Endothelial cell of umbilical vein (primary cell): ENCODE results near the gene PGBD5. TPM values are rescaled to one million over a fixed set of nuclear protein-coding genes. Genes with fewer than 3 reads are reported as not detected.
"Not testable (repeated sequence)": the region's sequence is repeated elsewhere in the genome, so short reads cannot be mapped to it uniquely, and the experiment has no call there.

Experiments used
- BruUV-seq: library from RNA; stranded (reverse); fragments of 400-500 nt; replicated peaks from 2 replicates; lab custom pipeline; 2021; lab: Mats Ljungman, UMichigan
- CTCF ChIA-PET: fragments of 300-600, 350-600 bp; sonication (Branson Sonifier 250); formaldehyde crosslinking; loops from one replicate; lab custom pipeline; 2021; ENCODE audit warnings: antibody characterized with exemption, inconsistent platforms; lab: Charles Lee
- POLR2A ChIA-PET: fragments of 300-600, 350-600 bp; sonication (Branson Sonifier 250); formaldehyde crosslinking; loops from one replicate; lab custom pipeline; 2021; ENCODE audit warnings: antibody characterized with exemption, inconsistent platforms; lab: Charles Lee
- DNase-seq: peaks from one replicate; pipeline ENCODE4 v3.0.0-alpha.2; 2011; ENCODE audit warnings: low read depth, low spot score
- FAIRE-seq: peaks from 2 replicates; lab custom pipeline; 2011; peaks lifted over from hg19 to GRCh38; lab: Jason Lieb, UNC
- H2AFZ ChIP-seq: 2 replicates; pipeline ENCODE4 v1.6.0; 2012; ENCODE audit warnings: low read depth, low read length, control low read depth, inconsistent platforms
- H3K27ac ChIP-seq: 2 replicates; pipeline ENCODE4 v1.5.1; 2011; ENCODE audit warnings: low read depth, mild to moderate bottlenecking, control low read depth, low read length, moderate library complexity; ENCODE audit not compliant: insufficient read depth
- H3K27me3 ChIP-seq, 2 experiments: 2 replicates each; pipeline versions ENCODE4 v1.6.0 to v1.6.1; 2011; ENCODE audit warnings: low read length in 2 of 2, mixed read lengths in 1 of 2; ENCODE audit not compliant: control insufficient read depth in 2 of 2, insufficient read depth in 2 of 2
- H3K36me3 ChIP-seq, 2 experiments: 2 replicates in 1 of 2; 3 replicates in 1 of 2; pipeline ENCODE4 v1.5.1; 2011; ENCODE audit warnings: low read length in 2 of 2, mild to moderate bottlenecking in 1 of 2, moderate library complexity in 1 of 2; ENCODE audit not compliant: control insufficient read depth in 2 of 2, insufficient read depth in 2 of 2; ENCODE audit errors: extremely low read depth in 1 of 2
- H3K4me1 ChIP-seq: 3 replicates; pipeline ENCODE4 v1.5.1; 2011; ENCODE audit warnings: mild to moderate bottlenecking, low read length; ENCODE audit not compliant: control insufficient read depth, insufficient read depth; ENCODE audit errors: extremely low read depth
- H3K4me2 ChIP-seq: 2 replicates; pipeline ENCODE4 v1.6.1; 2011; ENCODE audit warnings: low read length, control low read depth, mixed read lengths; ENCODE audit not compliant: insufficient read depth
- H3K4me3 ChIP-seq, 3 experiments: fragments of 200-600 bp in 1 of 3; sonication (generic), shearing (Covaris generic) in 1 of 3; replicated peaks in 1 of 3; 2 replicates each; pipeline ENCODE4 v1.5.1; 2011 to 2016; ENCODE audit warnings: control low read depth in 3 of 3, low read length in 3 of 3, mild to moderate bottlenecking in 2 of 3, inconsistent platforms in 1 of 3, low read depth in 1 of 3, moderate library complexity in 1 of 3; ENCODE audit not compliant: insufficient read depth in 1 of 3
- H3K79me2 ChIP-seq: 2 replicates; pipeline ENCODE4 v1.6.0; 2012; ENCODE audit warnings: low read length, inconsistent platforms; ENCODE audit not compliant: control insufficient read depth, insufficient read depth
- H3K9ac ChIP-seq: replicated peaks from 2 replicates; pipeline ENCODE3; 2011; ENCODE audit warnings: low read length, control low read depth; ENCODE audit not compliant: insufficient read depth; ENCODE audit errors: extremely low read depth
- H3K9me1 ChIP-seq: replicated peaks from 3 replicates; pipeline ENCODE4 v1.6.0; 2011; ENCODE audit warnings: mild to moderate bottlenecking, low read length; ENCODE audit not compliant: control insufficient read depth, insufficient read depth; ENCODE audit errors: extremely low read depth
- H3K9me3 ChIP-seq: replicated peaks from 2 replicates; pipeline ENCODE4 v1.5.1; 2012; ENCODE audit warnings: low read length, inconsistent platforms; ENCODE audit not compliant: control insufficient read depth, insufficient read depth
- H4K20me1 ChIP-seq: replicated peaks from 2 replicates; pipeline ENCODE3; 2011; ENCODE audit warnings: mild to moderate bottlenecking, low read length; ENCODE audit not compliant: control insufficient read depth, insufficient read depth; ENCODE audit errors: extremely low read depth
- CTCF ChIP-seq, 2 donors: IDR thresholded peaks; 1 replicate in 1 of 2; 2 replicates in 1 of 2; pipeline ENCODE4 v1.5.1; 2011; ENCODE audit warnings: low read length in 2 of 2, mild to moderate bottlenecking in 2 of 2, moderate library complexity in 2 of 2, control low read depth in 1 of 2, inconsistent platforms in 1 of 2, low read depth in 1 of 2; ENCODE audit not compliant: insufficient read depth in 1 of 2; ENCODE audit errors: extremely low read depth in 1 of 2
- EZH2 ChIP-seq: IDR thresholded peaks from 2 replicates; pipeline ENCODE4 v1.6.1; 2012; ENCODE audit warnings: borderline replicate concordance, low read depth, mild to moderate bottlenecking, moderate library complexity, low read length, inconsistent platforms; ENCODE audit not compliant: severe bottlenecking
- FOS ChIP-seq: IDR thresholded peaks from 2 replicates; pipeline ENCODE4 v1.6.1; 2011; ENCODE audit warnings: mild to moderate bottlenecking, low read length, moderate library complexity, borderline replicate concordance; ENCODE audit not compliant: insufficient read depth
- GATA2 ChIP-seq: IDR thresholded peaks from 2 replicates; pipeline ENCODE4 v1.7.0; 2011; ENCODE audit warnings: low read depth, mild to moderate bottlenecking, moderate library complexity, mixed read lengths, low read length; ENCODE audit not compliant: insufficient read length, insufficient read depth
- JUN ChIP-seq: IDR thresholded peaks from 2 replicates; pipeline ENCODE4 v1.6.1; 2011; ENCODE audit warnings: borderline replicate concordance, low read depth; ENCODE audit not compliant: insufficient read length, insufficient read depth
- MYC ChIP-seq: IDR thresholded peaks from one replicate; pipeline ENCODE4 v1.6.1; 2011; ENCODE audit warnings: mild to moderate bottlenecking, low read depth, low read length
- POLR2A ChIP-seq: IDR thresholded peaks from 2 replicates; pipeline ENCODE4 v1.6.1; 2012; ENCODE audit warnings: low read depth, mild to moderate bottlenecking, control low read depth, low read length
- POLR2AphosphoS5 ChIP-seq: IDR thresholded peaks from 2 replicates; pipeline ENCODE4 v1.6.1; 2012; ENCODE audit warnings: low read depth, mild to moderate bottlenecking, control low read depth, low read length, moderate library complexity; ENCODE audit not compliant: insufficient read depth
- dilution Hi-C: fragments of 300-500 bp; cut with MboI; formaldehyde crosslinking; loops from one replicate; pipeline ENCODE4 v1.15.0; 2019; ENCODE audit warnings: low sequenced_read_pairs; ENCODE audit not compliant: extremely low pct_ligation_motif_present
- intact Hi-C: fragments of 100-400 bp; cut with micrococcal nuclease; formaldehyde crosslinking; loops from one replicate; pipeline ENCODE4 v1.10.0; 2022
- polyA plus RNA-seq, 4 experiments: library from polyadenylated mRNA; depleted of rRNA in 3 of 4; stranded (reverse) in 3 of 4; unstranded in 1 of 4; fragments of >200 nt; gene quantifications; 2 replicates each; pipeline versions ENCODE4 v1.2.1 to v1.2.3, GENCODE V29; 2011 to 2012; ENCODE audit warnings: missing spikeins in 1 of 4
- total RNA-seq: library from RNA; stranded (reverse); gene quantifications from 2 replicates; pipeline ENCODE4 v1.2.3, GENCODE V29; 2021
- TF ChIP-seq, protein P1 (sequence below): IDR thresholded peaks from 2 replicates; pipeline ENCODE4 v1.6.1; 2011; ENCODE audit not compliant: insufficient read depth, insufficient read length

Gene PGBD5
- total and polyA plus RNA-seq, 2 donors (not counting 3 experiments of a cell fraction or from before 2014, with no cell fraction given): 0.03 TPM; not detected in 1

- TF ChIP-seq JUN (no peak), EZH2 (no peak), POLR2AphosphoS5 (no peak), GATA2 (no peak), POLR2A (no peak), MYC (no peak), FOS (no peak), CTCF (IDR thresholded peaks at IDR 0.05; ENCODE audit: extremely low read depth in 1 of 2, insufficient read depth in 1 of 2, low read depth in 1 of 2, low read length in 2 of 2) (no peak)
- TF ChIP-seq, protein P1, sequence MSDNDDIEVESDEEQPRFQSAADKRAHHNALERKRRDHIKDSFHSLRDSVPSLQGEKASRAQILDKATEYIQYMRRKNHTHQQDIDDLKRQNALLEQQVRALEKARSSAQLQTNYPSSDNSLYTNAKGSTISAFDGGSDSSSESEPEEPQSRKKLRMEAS: no peak
- H3K79me2 ChIP-seq: no peaks in the 10 kb centered on the region
- no peak overlapping the region for H3K4me3 ChIP-seq
- BruUV-seq: no TSS peak
- H3K27ac ChIP-seq: no peak overlapping the region
- no peak overlapping the region for H3K9ac ChIP-seq
- POLR2A ChIA-PET: no interaction called here
- H3K9me1 ChIP-seq: no peaks in the 10 kb centered on the region
- no peaks in the 10 kb centered on the region for H3K4me1 ChIP-seq
- no peaks in the 10 kb centered on the region for H3K36me3 ChIP-seq
- no peaks in the 10 kb centered on the region for H3K27me3 ChIP-seq
- CTCF ChIA-PET: no interaction called here
- H3K9me3 ChIP-seq: no peaks in the 10 kb centered on the region
- dilution Hi-C loops: no loop called here
- H2AFZ ChIP-seq: no peak overlapping the region
- no peak overlapping the region for H3K4me2 ChIP-seq
- H4K20me1 ChIP-seq: no peaks in the 10 kb centered on the region
- DNase-seq (no peak), FAIRE-seq (no peak)
- intact Hi-C loops: no loop called here
Observed at GRCh38 chr1:230407351-230407750, 18.8 kb downstream of the PGBD5 start.

DNA sequence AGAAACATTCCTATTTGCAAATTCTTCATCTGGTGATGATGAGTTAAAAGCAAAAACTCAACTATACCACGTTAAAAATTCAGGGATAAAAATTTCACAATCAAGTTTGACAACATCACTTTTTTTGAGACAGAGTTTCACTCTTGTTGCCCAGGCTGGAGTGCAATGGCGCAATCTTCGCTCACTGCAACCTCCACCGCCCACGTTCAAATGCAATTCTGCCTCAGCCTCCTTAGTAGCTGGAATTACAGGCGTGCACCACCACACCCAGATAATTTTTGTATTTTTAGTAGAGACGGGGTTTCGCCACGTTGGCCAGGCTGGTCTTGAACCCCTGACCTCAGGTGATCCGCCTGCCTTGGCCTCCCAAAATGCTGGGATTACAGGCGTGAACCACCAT is 19.4 kb downstream of the PGBD5 start:
- H3K4me2 ChIP-seq, H3K9me1 ChIP-seq, H3K9ac ChIP-seq, intact Hi-C loops, H3K9me3 ChIP-seq, CTCF ChIA-PET, DNase-seq, BruUV-seq, H4K20me1 ChIP-seq, H3K36me3 ChIP-seq, H2AFZ ChIP-seq, H3K79me2 ChIP-seq, H3K4me1 ChIP-seq, POLR2A ChIA-PET, dilution Hi-C loops, FAIRE-seq, H3K27ac ChIP-seq, H3K27me3 ChIP-seq, H3K4me3 ChIP-seq: not testable (repeated sequence)
